ENCODE measurements around the gene AFF1.
"Not testable (repeated sequence)": the region's sequence is repeated elsewhere in the genome, so short reads cannot be mapped to it uniquely, and the experiment has no call there.

AFF1 gene

DNA sequence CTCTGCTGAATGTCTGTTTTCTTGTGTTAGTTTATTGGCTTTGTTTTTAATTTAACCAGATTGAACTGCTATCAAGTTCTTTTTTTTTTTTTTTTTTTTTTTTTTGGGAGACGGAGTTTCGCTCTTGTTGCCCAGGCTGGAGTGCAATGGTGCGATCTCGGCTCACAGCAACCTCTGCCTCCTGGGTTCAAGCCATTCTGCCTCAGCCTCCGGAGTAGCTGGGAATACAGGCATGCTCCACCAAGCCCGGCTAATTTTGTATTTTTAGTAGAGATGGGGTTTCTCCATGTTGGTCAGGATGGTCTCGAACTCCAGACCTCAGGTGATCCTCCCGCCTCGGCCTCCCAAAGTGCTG, 78.1 kb downstream of the AFF1 start:
- not testable (repeated sequence) for H3K9ac ChIP-seq (ENCODE audit: low read depth, low read length); H3K4me3 ChIP-seq (ENCODE audit: low read depth, low read length); H3K9me3 ChIP-seq (ENCODE audit: control insufficient read depth, insufficient read depth, low read length); H3K36me3 ChIP-seq (ENCODE audit: control insufficient read depth, insufficient read depth, low read length); H3K27me3 ChIP-seq (ENCODE audit: control insufficient read depth, insufficient read depth, low read length)
- H3K4me1 ChIP-seq (ENCODE audit: control insufficient read depth, insufficient read depth, low read length), result peaks cover 63% of the 10 kb centered on the region

DNA sequence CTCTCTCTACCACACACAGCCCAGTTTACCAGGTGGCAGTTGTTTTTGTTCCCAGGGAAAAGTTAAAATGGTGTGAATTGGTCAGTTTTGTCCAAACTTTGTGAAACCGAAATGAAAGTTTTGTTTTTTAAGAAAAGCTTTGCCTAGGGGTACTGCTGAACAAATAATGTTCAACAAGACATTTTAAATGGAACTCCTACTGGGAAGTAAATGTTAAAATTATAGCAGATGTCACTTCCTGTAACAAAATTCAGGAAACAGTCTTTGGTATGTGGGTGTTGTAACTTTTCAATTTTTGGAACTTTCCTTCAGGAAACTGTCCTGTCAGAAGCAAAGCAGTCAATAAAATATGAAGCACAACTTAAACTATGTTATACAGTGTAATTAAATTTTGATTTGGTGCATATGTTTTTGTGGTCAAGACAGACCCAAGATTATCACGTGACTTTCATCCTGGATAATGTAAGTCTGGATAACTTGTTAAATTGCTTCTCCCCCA, 79.5 kb downstream of the AFF1 start:
- H3K27me3 ChIP-seq (ENCODE audit: control insufficient read depth, insufficient read depth, low read length), result no peaks in the 10 kb centered on the region
- H3K9ac ChIP-seq (ENCODE audit: low read depth, low read length), result no peak overlapping the region
- H3K4me1 ChIP-seq (ENCODE audit: control insufficient read depth, insufficient read depth, low read length), result peaks cover 65% of the 10 kb centered on the region
- no peak overlapping the region for H3K4me3 ChIP-seq (ENCODE audit: low read depth, low read length)
- no peaks in the 10 kb centered on the region for H3K9me3 ChIP-seq (ENCODE audit: control insufficient read depth, insufficient read depth, low read length)
- no peaks in the 10 kb centered on the region for H3K36me3 ChIP-seq (ENCODE audit: control insufficient read depth, insufficient read depth, low read length)

DNA sequence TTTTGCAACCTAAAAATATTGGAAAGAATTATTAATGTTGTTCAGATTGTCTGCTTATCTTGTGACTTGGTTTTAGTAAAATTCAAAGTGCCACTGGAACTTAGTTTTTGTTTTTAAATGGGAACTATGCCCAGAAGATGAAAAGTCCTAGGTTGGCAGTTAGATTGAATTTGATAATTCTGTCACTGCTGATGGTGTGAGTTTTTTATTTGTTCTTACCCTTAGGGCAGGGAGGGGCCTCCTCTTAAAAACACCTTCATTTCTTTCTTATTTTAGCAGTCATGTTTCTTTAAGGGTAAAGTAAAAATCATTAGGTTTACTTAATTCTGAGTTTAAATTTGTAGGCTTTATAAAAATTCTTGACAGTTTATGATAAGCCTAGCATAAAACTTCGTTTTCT, 80.6 kb downstream of the AFF1 start:
- Histone ChIP-seq H3K4me3 (ENCODE audit: low read depth, low read length) (no peak overlapping the region), H3K9ac (ENCODE audit: low read depth, low read length) (no peak overlapping the region)

DNA sequence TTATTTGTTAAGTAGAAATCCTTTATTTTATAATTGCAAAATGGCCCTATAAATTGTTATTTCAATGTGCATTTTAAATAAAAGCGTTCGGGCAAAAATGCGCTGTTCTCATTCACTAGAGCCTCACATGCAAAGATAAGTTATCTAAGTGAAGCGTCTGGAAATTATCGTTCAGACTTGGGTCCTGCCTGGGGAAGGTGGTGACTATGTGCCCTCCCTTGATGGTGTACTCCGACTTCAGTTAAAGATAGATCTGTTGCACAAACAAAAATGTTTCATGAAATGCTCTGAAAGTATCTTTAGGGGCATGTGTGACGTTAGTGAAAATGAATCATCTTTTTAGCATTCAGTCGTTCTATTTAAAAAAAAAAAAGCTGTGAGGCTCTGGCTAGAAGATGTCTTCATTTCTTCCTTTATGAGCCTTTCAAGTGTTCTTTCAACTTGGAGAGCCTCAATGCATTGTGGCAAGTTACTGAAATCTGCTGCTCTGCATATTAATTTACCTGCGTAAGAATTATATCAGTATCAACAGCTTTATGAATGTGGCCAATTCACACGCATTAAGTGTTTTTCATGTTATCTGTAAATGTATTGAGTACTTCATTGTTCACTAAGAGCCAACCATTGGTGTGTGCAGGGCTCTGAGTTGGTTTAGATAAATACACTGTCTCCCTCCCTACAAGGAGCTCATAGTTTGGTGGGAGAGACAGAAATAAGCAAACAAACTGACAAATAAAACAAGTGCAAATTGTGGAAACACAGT, 83.0 kb downstream of the AFF1 start:
- H3K27me3 ChIP-seq (ENCODE audit: control insufficient read depth, insufficient read depth, low read length), result no peaks in the 10 kb centered on the region
- peaks cover 49% of the 10 kb centered on the region for H3K4me1 ChIP-seq (ENCODE audit: control insufficient read depth, insufficient read depth, low read length)
- no peak overlapping the region for H3K9ac ChIP-seq (ENCODE audit: low read depth, low read length)
- H3K9me3 ChIP-seq (ENCODE audit: control insufficient read depth, insufficient read depth, low read length), result no peaks in the 10 kb centered on the region
- no peaks in the 10 kb centered on the region for H3K36me3 ChIP-seq (ENCODE audit: control insufficient read depth, insufficient read depth, low read length)
- H3K4me3 ChIP-seq (ENCODE audit: low read depth, low read length), result no peak overlapping the region

More for the DNA sequence above, 80.6 kb downstream of the AFF1 start:
- peaks cover 60% of the 10 kb centered on the region for H3K4me1 ChIP-seq (ENCODE audit: control insufficient read depth, insufficient read depth, low read length)
- H3K9me3 ChIP-seq (ENCODE audit: control insufficient read depth, insufficient read depth, low read length), result no peaks in the 10 kb centered on the region
- H3K36me3 ChIP-seq (ENCODE audit: control insufficient read depth, insufficient read depth, low read length), result no peaks in the 10 kb centered on the region
- no peaks in the 10 kb centered on the region for H3K27me3 ChIP-seq (ENCODE audit: control insufficient read depth, insufficient read depth, low read length)

DNA sequence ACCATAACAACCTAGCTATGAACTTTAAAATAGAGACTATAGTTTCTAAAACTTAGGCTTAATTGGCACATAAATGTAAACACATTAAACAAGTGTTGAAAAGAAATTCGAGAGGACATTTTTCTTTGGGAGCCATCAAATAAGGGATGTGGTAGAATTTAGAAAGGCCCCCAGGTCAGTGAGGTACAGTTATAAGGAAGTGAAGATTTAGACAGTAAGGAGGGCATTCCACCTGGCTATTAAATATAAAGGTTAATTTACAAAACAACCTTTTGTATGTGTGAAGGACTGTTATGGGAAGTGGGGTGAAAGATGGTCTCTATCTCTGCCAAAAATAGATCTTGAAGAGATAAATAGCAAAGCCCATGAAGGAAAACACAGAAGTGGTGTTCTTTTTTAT, 83.9 kb downstream of the AFF1 start:
- Histone ChIP-seq H3K4me3 (ENCODE audit: low read depth, low read length) (no peak overlapping the region), H3K36me3 (ENCODE audit: control insufficient read depth, insufficient read depth, low read length) (no peaks in the 10 kb centered on the region), H3K4me1 (ENCODE audit: control insufficient read depth, insufficient read depth, low read length) (peaks cover 43% of the 10 kb centered on the region), H3K9ac (ENCODE audit: low read depth, low read length) (no peak overlapping the region), H3K27me3 (ENCODE audit: control insufficient read depth, insufficient read depth, low read length) (no peaks in the 10 kb centered on the region), H3K9me3 (ENCODE audit: control insufficient read depth, insufficient read depth, low read length) (no peaks in the 10 kb centered on the region)

DNA sequence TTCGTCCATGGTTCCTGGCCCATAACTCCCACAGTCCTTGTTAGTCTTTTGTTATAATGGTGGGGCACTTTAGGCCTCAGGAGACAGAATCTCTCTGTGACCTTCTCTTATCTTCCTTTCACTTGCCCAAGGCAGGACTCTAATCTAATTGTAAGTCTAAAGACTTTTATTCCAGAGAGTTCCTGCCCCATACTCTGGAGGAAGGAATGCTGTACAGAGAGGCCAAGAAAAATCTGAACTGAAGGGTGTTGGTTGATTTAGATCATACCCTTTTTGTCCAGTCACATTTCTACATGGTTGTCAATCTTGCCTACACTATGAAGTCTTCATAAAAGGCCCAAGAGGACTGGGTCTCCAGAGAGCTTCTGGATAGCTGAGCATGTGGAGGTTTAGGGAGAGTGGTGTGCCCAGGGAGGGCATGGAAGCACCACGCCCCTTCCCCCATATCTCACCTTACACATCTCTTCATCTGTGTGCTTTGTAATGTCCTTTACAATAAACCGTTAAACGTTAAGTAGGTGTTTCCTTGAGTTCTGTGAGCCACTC, 84.5 kb downstream of the AFF1 start:
- H3K4me1 ChIP-seq (ENCODE audit: control insufficient read depth, insufficient read depth, low read length), result peaks cover 38% of the 10 kb centered on the region
- H3K9me3 ChIP-seq (ENCODE audit: control insufficient read depth, insufficient read depth, low read length), result no peaks in the 10 kb centered on the region
- no peak overlapping the region for H3K4me3 ChIP-seq (ENCODE audit: low read depth, low read length)
- H3K36me3 ChIP-seq (ENCODE audit: control insufficient read depth, insufficient read depth, low read length), result no peaks in the 10 kb centered on the region
- no peak overlapping the region for H3K9ac ChIP-seq (ENCODE audit: low read depth, low read length)
- no peaks in the 10 kb centered on the region for H3K27me3 ChIP-seq (ENCODE audit: control insufficient read depth, insufficient read depth, low read length)

DNA sequence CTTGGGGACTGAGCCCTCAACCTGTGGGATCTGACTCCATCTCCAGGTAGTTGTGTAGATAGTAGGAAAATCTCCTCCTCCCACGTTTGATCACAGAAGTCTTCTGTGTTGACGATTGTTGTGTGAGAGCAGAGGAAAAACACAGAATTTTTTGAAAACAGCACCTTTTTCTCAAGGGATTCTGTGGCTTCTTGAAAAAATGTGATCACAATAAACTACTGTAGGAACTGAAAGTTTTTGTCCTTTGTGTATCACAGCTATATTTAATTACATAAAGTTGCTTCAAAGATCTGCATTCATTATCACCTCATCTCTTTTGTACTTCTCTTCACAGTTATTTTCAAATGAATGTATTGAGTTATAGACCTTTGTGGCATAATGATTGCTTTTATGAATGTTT, 85.1 kb downstream of the AFF1 start:
- Histone ChIP-seq H3K36me3 (ENCODE audit: control insufficient read depth, insufficient read depth, low read length) (no peaks in the 10 kb centered on the region), H3K9me3 (ENCODE audit: control insufficient read depth, insufficient read depth, low read length) (no peaks in the 10 kb centered on the region), H3K9ac (ENCODE audit: low read depth, low read length) (no peak overlapping the region), H3K27me3 (ENCODE audit: control insufficient read depth, insufficient read depth, low read length) (no peaks in the 10 kb centered on the region), H3K4me1 (ENCODE audit: control insufficient read depth, insufficient read depth, low read length) (peaks cover 33% of the 10 kb centered on the region), H3K4me3 (ENCODE audit: low read depth, low read length) (no peak overlapping the region)

DNA sequence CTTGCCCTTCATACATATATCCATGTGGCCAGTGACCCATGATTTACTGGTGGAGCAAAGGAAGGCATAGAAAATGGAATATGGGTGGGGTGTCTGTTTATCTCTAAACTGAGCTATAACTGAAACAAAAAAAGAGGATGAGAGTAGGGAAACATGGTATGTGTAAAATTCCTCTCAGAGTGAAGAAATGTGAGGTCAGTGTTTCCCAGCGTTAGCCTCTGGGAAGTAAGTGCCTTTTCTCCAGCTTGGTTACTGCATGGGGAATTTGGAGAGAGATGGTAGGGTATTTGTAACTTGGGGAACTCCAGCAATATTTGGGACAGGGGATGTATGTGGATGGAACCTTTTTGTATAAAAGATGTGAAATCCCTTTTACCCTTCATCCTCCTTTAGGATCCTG, 89.4 kb downstream of the AFF1 start:
- no peaks in the 10 kb centered on the region for H3K27me3 ChIP-seq (ENCODE audit: control insufficient read depth, insufficient read depth, low read length)
- H3K4me1 ChIP-seq (ENCODE audit: control insufficient read depth, insufficient read depth, low read length), result peaks cover 17% of the 10 kb centered on the region
- no peak overlapping the region for H3K9ac ChIP-seq (ENCODE audit: low read depth, low read length)
- no peak overlapping the region for H3K4me3 ChIP-seq (ENCODE audit: low read depth, low read length)
- no peaks in the 10 kb centered on the region for H3K9me3 ChIP-seq (ENCODE audit: control insufficient read depth, insufficient read depth, low read length)
- no peaks in the 10 kb centered on the region for H3K36me3 ChIP-seq (ENCODE audit: control insufficient read depth, insufficient read depth, low read length)

DNA sequence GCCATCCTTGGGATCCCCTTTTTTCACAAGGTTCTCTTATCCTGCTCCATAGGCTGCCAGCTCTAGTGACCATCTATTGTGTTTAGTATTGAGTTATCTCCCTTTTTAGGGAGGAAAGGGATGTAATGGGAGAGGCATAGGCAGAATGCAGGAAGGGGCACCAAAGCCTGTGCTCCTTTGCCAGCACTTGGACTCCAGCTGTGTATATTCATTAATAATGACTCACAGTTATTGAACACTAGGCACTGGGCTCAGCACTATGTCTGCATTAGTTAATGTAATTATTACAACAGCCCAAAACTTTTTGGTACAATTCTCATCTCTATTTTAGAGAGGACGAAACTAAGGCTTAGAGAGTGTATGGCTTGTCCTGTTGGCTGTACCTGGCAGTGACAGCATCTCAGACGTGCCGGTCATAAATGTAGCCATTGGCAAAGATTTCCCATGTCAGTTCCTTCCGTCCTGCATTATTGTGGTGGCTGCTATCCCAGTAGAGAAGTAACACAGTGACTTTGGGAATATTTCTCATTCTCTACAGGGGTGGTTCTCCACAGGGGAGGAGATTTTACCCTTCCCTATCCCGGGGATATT, 90.3 kb downstream of the AFF1 start:
- peaks cover 19% of the 10 kb centered on the region for H3K4me1 ChIP-seq (ENCODE audit: control insufficient read depth, insufficient read depth, low read length)
- H3K4me3 ChIP-seq (ENCODE audit: low read depth, low read length), result no peak overlapping the region
- H3K36me3 ChIP-seq (ENCODE audit: control insufficient read depth, insufficient read depth, low read length), result no peaks in the 10 kb centered on the region
- H3K9me3 ChIP-seq (ENCODE audit: control insufficient read depth, insufficient read depth, low read length), result no peaks in the 10 kb centered on the region
- no peak overlapping the region for H3K9ac ChIP-seq (ENCODE audit: low read depth, low read length)
- H3K27me3 ChIP-seq (ENCODE audit: control insufficient read depth, insufficient read depth, low read length), result no peaks in the 10 kb centered on the region

DNA sequence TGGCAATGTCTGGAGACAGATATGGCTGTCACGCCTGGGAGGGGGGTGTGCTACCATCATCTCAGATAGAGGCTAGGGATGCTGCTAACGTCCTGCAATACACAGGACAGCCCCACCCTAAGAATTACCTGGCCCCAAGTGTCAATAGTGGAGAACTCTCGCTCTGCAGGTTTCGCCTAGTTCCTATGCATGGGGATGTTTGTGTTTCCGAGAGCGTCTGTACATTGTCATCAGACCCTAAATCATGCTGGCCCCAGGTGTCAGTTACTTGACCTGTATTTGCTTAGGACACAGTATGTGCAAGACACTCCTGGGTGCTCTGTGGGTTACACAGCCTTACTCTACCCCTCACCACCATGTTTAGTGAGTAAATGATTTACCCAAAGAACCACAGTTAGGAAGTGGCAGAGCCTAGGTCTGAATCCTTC, 90.8 kb downstream of the AFF1 start:
- H3K4me3 ChIP-seq (ENCODE audit: low read depth, low read length), result no peak overlapping the region

DNA sequence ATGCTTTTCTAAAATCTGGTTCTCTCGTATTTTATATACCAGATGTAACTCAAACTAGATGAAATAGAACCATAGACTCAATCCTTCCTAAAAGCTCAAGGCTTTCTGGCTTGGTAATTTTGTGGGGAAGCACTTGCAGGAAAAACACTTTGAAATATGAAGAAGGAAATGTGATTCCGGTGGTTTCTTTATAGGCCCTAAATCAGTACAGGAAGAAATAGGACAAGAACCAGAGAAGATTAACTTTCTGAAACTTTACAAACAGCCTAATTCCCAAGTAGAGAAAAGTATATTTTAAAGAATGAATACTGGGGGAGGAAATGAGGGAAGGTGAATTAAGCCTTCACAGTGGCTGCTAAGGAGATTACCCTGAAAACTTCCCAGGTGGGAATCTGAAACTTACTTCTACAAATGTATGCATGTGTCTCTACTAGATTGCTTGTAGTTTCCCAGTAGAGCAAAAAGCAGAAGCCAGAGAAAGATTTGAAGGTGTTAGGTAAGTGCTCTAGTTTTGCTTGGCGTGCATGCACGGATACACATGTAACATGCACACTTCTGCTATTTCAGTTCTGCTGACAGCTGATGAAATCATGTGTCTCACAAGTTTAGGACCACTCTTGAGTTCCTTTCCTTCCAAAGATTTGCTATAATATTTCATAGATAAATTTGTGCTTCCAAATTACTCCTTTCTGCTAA, 92.1 kb downstream of the AFF1 start:
- H3K27me3 ChIP-seq (ENCODE audit: control insufficient read depth, insufficient read depth, low read length), result no peaks in the 10 kb centered on the region
- no peak overlapping the region for H3K4me3 ChIP-seq (ENCODE audit: low read depth, low read length)
- peaks cover 36% of the 10 kb centered on the region for H3K4me1 ChIP-seq (ENCODE audit: control insufficient read depth, insufficient read depth, low read length)
- no peaks in the 10 kb centered on the region for H3K36me3 ChIP-seq (ENCODE audit: control insufficient read depth, insufficient read depth, low read length)
- no peaks in the 10 kb centered on the region for H3K9me3 ChIP-seq (ENCODE audit: control insufficient read depth, insufficient read depth, low read length)
- H3K9ac ChIP-seq (ENCODE audit: low read depth, low read length), result no peak overlapping the region

More for the DNA sequence above, 90.8 kb downstream of the AFF1 start:
- peaks cover 24% of the 10 kb centered on the region for H3K4me1 ChIP-seq (ENCODE audit: control insufficient read depth, insufficient read depth, low read length)
- H3K27me3 ChIP-seq (ENCODE audit: control insufficient read depth, insufficient read depth, low read length), result no peaks in the 10 kb centered on the region
- H3K9me3 ChIP-seq (ENCODE audit: control insufficient read depth, insufficient read depth, low read length), result no peaks in the 10 kb centered on the region
- H3K36me3 ChIP-seq (ENCODE audit: control insufficient read depth, insufficient read depth, low read length), result no peaks in the 10 kb centered on the region
- H3K9ac ChIP-seq (ENCODE audit: low read depth, low read length), result no peak overlapping the region

Data from iPS-15b (cell line).